IMR-90 (cell line): ENCODE results near the gene SLC4A5.
"Not testable (repeated sequence)": the region's sequence is repeated elsewhere in the genome, so short reads cannot be mapped to it uniquely, and the experiment has no call there.

Experiments
- CHD1 ChIP-seq: IDR thresholded peaks from 2 replicates; pipeline ENCODE4 v1.6.1; 2012; ENCODE audit warnings: low read depth, low read length, improper control_type of control experiment
- CTCF ChIP-seq: conservative IDR thresholded peaks from 2 replicates; pipeline ENCODE4 v1.5.1; 2012; ENCODE audit warnings: mild to moderate bottlenecking, low read depth, low read length, improper control_type of control experiment
- MAFK ChIP-seq: IDR thresholded peaks from 2 replicates; pipeline ENCODE4 v1.6.1; 2012; ENCODE audit warnings: low read depth, low read length, improper control_type of control experiment

DNA sequence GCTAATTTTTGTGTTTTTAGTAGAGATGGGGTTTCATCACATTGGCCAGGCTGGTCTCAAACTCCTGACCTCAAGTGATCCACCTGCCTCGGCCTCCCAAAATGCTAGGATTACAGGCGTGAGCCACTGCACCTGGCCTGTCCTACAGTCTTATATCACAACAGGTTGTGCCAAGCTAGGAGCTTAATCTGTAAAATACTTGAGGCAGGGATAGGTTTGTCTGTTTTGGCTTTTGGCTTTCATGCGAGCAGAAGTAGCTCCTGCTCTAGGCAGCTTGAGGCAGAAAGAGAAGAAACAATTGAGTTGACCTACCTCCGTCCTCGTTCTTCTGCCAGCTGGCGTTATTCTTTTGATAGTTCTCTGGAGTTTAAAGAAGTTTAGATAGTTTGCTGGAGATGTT lies 127.4 kb downstream of the SLC4A5 start:
- TF ChIP-seq CTCF, MAFK, CHD1: not testable (repeated sequence)
